NCI-H82 treated with DMSO at 0.1 percent for 48 hours (cell line): ENCODE results near the gene NT5C.
A peak's percentile ranks its signal among the peaks of the same experiment; 100 is the strongest.

Experiments
- DNase-seq: peaks from one replicate; lab custom pipeline; 2025; ENCODE audit not compliant: unreplicated experiment; lab: John Stamatoyannopoulos, UW

Gene NT5C

GRCh38 chr17:75118307-75118706 lies 13.2 kb downstream of the NT5C start:
- no peak for DNase-seq

- no peak for DNase-seq
Observed at GRCh38 chr17:75116737-75117136, 14.8 kb downstream of the NT5C start.

- DNase-seq = no peak
Observed at GRCh38 chr17:75115555-75115954, 16.0 kb downstream of the NT5C start.

GRCh38 chr17:75114552-75115314 lies 16.8 kb downstream of the NT5C start:
- DNase-seq = no peak

GRCh38 chr17:75113798-75114551 lies 17.6 kb downstream of the NT5C start:
- DNase-seq = peak; percentile 73

- no peak for DNase-seq
Observed at GRCh38 chr17:75111777-75112335, 19.7 kb downstream of the NT5C start.

- DNase-seq = no peak
Observed at GRCh38 chr17:75110234-75110937, 21.2 kb downstream of the NT5C start.

GRCh38 chr17:75109407-75110233 lies 21.9 kb downstream of the NT5C start, which contains the start of gene ARMC7:
ARMC7 (plus strand) TSS chr17:75109969; CDS start chr17:75110289, 320 bp downstream.
- DNase-seq = peak; percentile 74

- no peak for DNase-seq
Observed at GRCh38 chr17:75109046-75109406, 22.5 kb downstream of the NT5C start.

- DNase-seq = no peak
Observed at GRCh38 chr17:75108193-75108592, 23.3 kb downstream of the NT5C start.

- DNase-seq = peak; percentile 53
Observed at GRCh38 chr17:75105126-75106080, 26.1 kb downstream of the NT5C start.

- no peak for DNase-seq
Observed at GRCh38 chr17:75103601-75104554, 27.7 kb downstream of the NT5C start.

GRCh38 chr17:75102385-75102821 lies 29.1 kb downstream of the NT5C start:
- no peak for DNase-seq

GRCh38 chr17:75099881-75100595 lies 31.5 kb downstream of the NT5C start:
- DNase-seq = no peak

GRCh38 chr17:75098861-75099260 lies 32.7 kb downstream of the NT5C start:
- DNase-seq = no peak

- DNase-seq = no peak
Observed at GRCh38 chr17:75097865-75098264, 33.7 kb downstream of the NT5C start.

GRCh38 chr17:75096082-75096625 lies 35.4 kb downstream of the NT5C start:
- DNase-seq = no peak
